K562 (cell line): Measurements from ENCODE around the gene ARHGDIA. TPM values are rescaled to one million over a fixed set of nuclear protein-coding genes. Genes with fewer than 3 reads are reported as not detected.

Experiments used
- CAMTA2 ChIP-seq: fragments of 250-450 bp; sonication (Bioruptor Pico); conservative IDR thresholded peaks from 2 replicates; pipeline ENCODE4 v1.5.1; 2022
- CCNT2 ChIP-seq: IDR thresholded peaks from 2 replicates; pipeline ENCODE4 v1.6.1; 2011; ENCODE audit warnings: borderline replicate concordance, low read depth, mild to moderate bottlenecking, moderate library complexity, mixed read lengths, low read length; ENCODE audit not compliant: insufficient read length; ENCODE audit errors: extremely low read depth
- CHD2 ChIP-seq: IDR thresholded peaks from 2 replicates; pipeline ENCODE4 v1.6.1; 2011; ENCODE audit warnings: low read depth, low read length
- E2F5 ChIP-seq: sonication (generic); formaldehyde crosslinking; IDR thresholded peaks from 2 replicates; pipeline ENCODE4 v1.8.0; 2022; ENCODE audit warnings: mild to moderate bottlenecking, missing genetic modification reagents
- E2F8 ChIP-seq: fragments of 450-650 bp; IDR thresholded peaks from 2 replicates; pipeline ENCODE4 v1.7.1; 2018; ENCODE audit warnings: mild to moderate bottlenecking, low read depth; ENCODE audit not compliant: partially characterized antibody
- ESRRB ChIP-seq: fragments of 250-450 bp; sonication (Bioruptor Pico); IDR thresholded peaks from 2 replicates; pipeline ENCODE4 v1.5.0; 2020; ENCODE audit warnings: mild to moderate bottlenecking, moderate library complexity, borderline replicate concordance
- ETV6 ChIP-seq, 3 experiments: fragments of 150-350 bp in 1 of 3; sonication (generic) in 1 of 3; formaldehyde crosslinking in 1 of 3; IDR thresholded peaks; 2 replicates each; pipeline versions ENCODE4 v1.6.1 to v1.8.0; 2014 to 2022; ENCODE audit warnings: borderline replicate concordance in 2 of 3, low read depth in 2 of 3, antibody characterized with exemption in 1 of 3, low read length in 1 of 3, mild to moderate bottlenecking in 1 of 3, missing genetic modification reagents in 1 of 3
- FOXK2 ChIP-seq, 2 experiments: fragments of 450-650 bp; IDR thresholded peaks in 1 of 2; conservative IDR thresholded peaks in 1 of 2; 2 replicates each; pipeline ENCODE4 v1.6.1; 2016; ENCODE audit warnings: low read depth in 2 of 2, mild to moderate bottlenecking in 1 of 2
- FOXM1 ChIP-seq, 2 experiments: fragments of 450-650 bp in 1 of 2; sonication (generic) in 1 of 2; formaldehyde crosslinking in 1 of 2; IDR thresholded peaks; 2 replicates each; pipeline versions ENCODE4 v1.6.1 to v1.9.0; 2017 to 2022; ENCODE audit warnings: low read depth in 2 of 2, mild to moderate bottlenecking in 2 of 2, missing genetic modification reagents in 1 of 2, moderate library complexity in 1 of 2
- GATA2 ChIP-seq: sonication (generic); formaldehyde crosslinking; IDR thresholded peaks from 2 replicates; pipeline ENCODE4 v1.4.0; 2020; ENCODE audit warnings: mild to moderate bottlenecking, missing genetic modification reagents
- GATAD2A ChIP-seq: fragments of 450-650 bp; IDR thresholded peaks from 2 replicates; pipeline ENCODE4 v1.6.1; 2017
- JUNB ChIP-seq: fragments of 450-650 bp; formaldehyde crosslinking; conservative IDR thresholded peaks from 2 replicates; pipeline ENCODE4 v1.4.0; 2020; ENCODE audit warnings: mild to moderate bottlenecking
- MBD2 ChIP-seq: sonication (generic); IDR thresholded peaks from 2 replicates; pipeline ENCODE4 v1.6.1; 2016; ENCODE audit warnings: low read depth, borderline replicate concordance
- MCM2 ChIP-seq: fragments of 450-650 bp; IDR thresholded peaks from 2 replicates; pipeline ENCODE4 v1.6.1; 2017; ENCODE audit warnings: low read depth, mild to moderate bottlenecking
- NONO ChIP-seq, 2 experiments: fragments of 200-400 bp in 1 of 2; fragments of 450-650 bp in 1 of 2; formaldehyde crosslinking in 1 of 2; IDR thresholded peaks; 2 replicates each; pipeline ENCODE4 v1.6.1; 2017; ENCODE audit warnings: low read depth in 2 of 2, mild to moderate bottlenecking in 2 of 2, moderate library complexity in 2 of 2, low read length in 1 of 2
- NR3C1 ChIP-seq: sonication (generic); formaldehyde crosslinking; IDR thresholded peaks from 2 replicates; pipeline ENCODE4 v1.8.1; 2022; ENCODE audit warnings: missing genetic modification reagents
- PCBP1 ChIP-seq: fragments of 200-400 bp; formaldehyde crosslinking; IDR thresholded peaks from 2 replicates; pipeline ENCODE4 v1.6.1; 2018; ENCODE audit warnings: mild to moderate bottlenecking, low read depth, low read length; ENCODE audit not compliant: poor library complexity, severe bottlenecking
- PTBP1 ChIP-seq: fragments of 200-400 bp; formaldehyde crosslinking; IDR thresholded peaks from 2 replicates; pipeline ENCODE4 v1.6.1; 2017; ENCODE audit warnings: low read depth, low read length
- PTRF ChIP-seq: fragments of 450-650 bp; IDR thresholded peaks from 2 replicates; pipeline ENCODE4 v1.6.1; 2016; ENCODE audit warnings: mild to moderate bottlenecking, missing genetic modification characterization, missing compliant biosample characterization
- RBBP5 ChIP-seq: fragments of 200-600 bp; sonication (generic); IDR thresholded peaks from 2 replicates; pipeline ENCODE4 v1.6.1; 2012; ENCODE audit warnings: borderline replicate concordance, mild to moderate bottlenecking, low read length, control low read depth, inconsistent platforms; ENCODE audit not compliant: insufficient read depth, poor library complexity, severe bottlenecking
- SP2 ChIP-seq: IDR thresholded peaks from 2 replicates; pipeline ENCODE4 v1.6.1; 2011; ENCODE audit warnings: mild to moderate bottlenecking, low read depth, low read length, moderate library complexity; ENCODE audit not compliant: poor library complexity, severe bottlenecking; ENCODE audit errors: extremely low read depth
- TRIM28 ChIP-seq: fragments of 450-650 bp; IDR thresholded peaks from 2 replicates; pipeline ENCODE4 v1.6.1; 2017
- XRCC4 ChIP-seq: IDR thresholded peaks from one replicate; pipeline ENCODE4 v1.6.1; 2011; ENCODE audit not compliant: insufficient read depth, insufficient read length; ENCODE audit errors: extremely low read depth
- ZNF184 ChIP-seq: sonication (generic); formaldehyde crosslinking; IDR thresholded peaks from 2 replicates; pipeline ENCODE4 v1.5.0; 2020; ENCODE audit warnings: missing genetic modification reagents
- ZNF212 ChIP-seq: fragments of 450-650 bp; formaldehyde crosslinking; IDR thresholded peaks from 2 replicates; pipeline ENCODE4 v1.4.0; 2020; ENCODE audit warnings: mild to moderate bottlenecking
- ZNF282 ChIP-seq: sonication (generic); formaldehyde crosslinking; IDR thresholded peaks from 2 replicates; pipeline ENCODE4 v1.8.1; 2023; ENCODE audit warnings: missing genetic modification reagents
- ZNF583 ChIP-seq: fragments of 250-450 bp; sonication (Bioruptor Pico); IDR thresholded peaks from 2 replicates; pipeline ENCODE4 v1.4.0; 2020
- ZSCAN29 ChIP-seq: fragments of 450-650 bp; IDR thresholded peaks from 2 replicates; pipeline ENCODE4 v1.6.1; 2017
- polyA plus RNA-seq, 8 experiments: library from polyadenylated mRNA; depleted of rRNA in 4 of 8; stranded (reverse) in 5 of 8; unstranded in 3 of 8; fragments of >200 nt; fragmentation: Nextera tagmentation in 2 of 8; fragmentation: Illumina TruSeq in 1 of 8; extraction: Ambion mirVana in 2 of 8; extraction: Trizol in 1 of 8; gene quantifications; 2 replicates each; pipeline versions ENCODE4 v1.2.1 to v1.2.3, GENCODE V29; 2011 to 2014; ENCODE audit warnings: inconsistent platforms in 1 of 8, missing spikeins in 1 of 8
- total RNA-seq, 7 experiments: library from RNA; depleted of rRNA in 6 of 7; stranded (reverse); fragments of >200 nt in 6 of 7; fragmentation: Illumina TruSeq in 2 of 7; extraction: Trizol in 2 of 7; gene quantifications; 2 replicates each; pipeline versions ENCODE4 v1.2.1 to v1.2.3, GENCODE V29; 2011 to 2021; ENCODE audit warnings: low replicate concordance in 1 of 7

Gene ARHGDIA
- total and polyA plus RNA-seq, 9 of the 15 experiments (the other 6 are each of a cell fraction or from before 2014, with no cell fraction given): 9.6 to 340 (median 97.6) TPM

- TF ChIP-seq NONO (IDR thresholded peaks at IDR 0.05; ENCODE audit: low read depth in 2 of 2, low read length in 1 of 2) (no peak), SP2 (no peak), ETV6 (IDR thresholded peaks at IDR 0.05; ENCODE audit: borderline replicate concordance in 1 of 2, low read depth in 2 of 2, low read length in 1 of 2) (no peak), ETV6 (CRISPR knock-in tag; IDR thresholded peaks at IDR 0.05; ENCODE audit: borderline replicate concordance) (no peak), ZNF282 (CRISPR knock-in tag) (no peak), RBBP5 (peak; percentile 28), GATAD2A (no peak), ZNF583 (CRISPR knock-in tag) (no peak), GATA2 (CRISPR knock-in tag) (no peak), XRCC4 (no peak), ESRRB (no peak), JUNB (CRISPR knock-in tag) (no peak), FOXM1 (IDR thresholded peaks at IDR 0.05; ENCODE audit: low read depth) (no peak), FOXM1 (CRISPR knock-in tag; IDR thresholded peaks at IDR 0.05; ENCODE audit: low read depth) (no peak), ZSCAN29 (no peak), ZNF184 (CRISPR knock-in tag) (no peak), CAMTA2 (CRISPR knock-in tag) (no peak), E2F8 (no peak), TRIM28 (no peak), CCNT2 (no peak), E2F5 (CRISPR knock-in tag) (no peak), FOXK2 (conservative IDR thresholded peaks at IDR 0.05 in 1 of 2, IDR thresholded peaks at IDR 0.05 in 1 of 2; ENCODE audit: low read depth in 2 of 2) (no peak), PTBP1 (no peak), MBD2 (no peak), CHD2 (no peak), PCBP1 (peak; percentile 25), MCM2 (no peak), ZNF212 (CRISPR knock-in tag) (no peak), PTRF (tag) (no peak), NR3C1 (CRISPR knock-in tag) (no peak)
These were observed 36.3 kb downstream of the ARHGDIA start, which contains the start of gene PPP1R27 (continued) for GRCh38 chr17:81834831-81835267.
